Gastrocnemius medialis (tissue), 4 donors: Measurements from ENCODE around the gene TTLL6. TPM values are rescaled to one million over a fixed set of nuclear protein-coding genes. Genes with fewer than 3 reads are reported as not detected.

Source experiments
- ATAC-seq, 2 donors: fragments of 150-250 bp; one replicate each; pipeline ENCODE4 v1.9.1; 2016
- DNase-seq, 2 donors: peaks; one replicate each; pipeline ENCODE4 v3.0.0-alpha.2; 2019
- H3K27ac ChIP-seq, 4 donors: fragments of 200-600 bp; sonication (generic); 1 replicate in 1 of 4; 2 replicates in 3 of 4; pipeline ENCODE4 v1.5.1; 2016 to 2018; ENCODE audit warnings: mild to moderate bottlenecking in 2 of 4, moderate library complexity in 1 of 4
- H3K27me3 ChIP-seq, 3 donors: fragments of 200-600 bp; sonication (generic) in 2 of 3; 1 replicate in 1 of 3; 2 replicates in 2 of 3; pipeline versions ENCODE4 v1.5.1 to v1.6.0; 2016 to 2019; ENCODE audit warnings: mild to moderate bottlenecking in 1 of 3, moderate library complexity in 1 of 3
- H3K36me3 ChIP-seq, 2 donors: fragments of 200-600 bp; sonication (generic) in 1 of 2; one replicate each; pipeline ENCODE4 v1.5.1; 2017 to 2018
- H3K4me1 ChIP-seq, 2 donors: fragments of 200-600 bp; sonication (generic) in 1 of 2; one replicate each; pipeline ENCODE4 v1.5.1; 2016 to 2017; ENCODE audit warnings: mild to moderate bottlenecking in 2 of 2
- H3K4me3 ChIP-seq, 4 donors: fragments of 200-600 bp; sonication (generic) in 3 of 4; 1 replicate in 1 of 4; 2 replicates in 3 of 4; pipeline ENCODE4 v1.5.1; 2016 to 2019; ENCODE audit warnings: mild to moderate bottlenecking in 2 of 4
- H3K9me3 ChIP-seq, 3 donors: fragments of 200-600 bp; sonication (generic) in 2 of 3; 1 replicate in 1 of 3; 2 replicates in 2 of 3; pipeline ENCODE4 v1.5.1; 2016 to 2019
- POLR2A ChIP-seq, 2 donors: fragments of 450-650 bp; IDR thresholded peaks; one replicate each; pipeline ENCODE4 v1.6.1; 2017; ENCODE audit warnings: antibody characterized with exemption in 2 of 2, mild to moderate bottlenecking in 2 of 2, moderate library complexity in 2 of 2
- in situ Hi-C, 4 donors: fragments of 200-750 bp; cut with MboI; loops; one replicate each; pipeline versions ENCODE4 v1.15.0 to v1.8.0; 2017; ENCODE audit warnings: low sequenced_read_pairs in 4 of 4
- intact Hi-C: fragments of 100-400 bp; cut with DNase I; formaldehyde crosslinking; loops from one replicate; pipeline ENCODE4 v1.15.1; 2023; ENCODE audit warnings: low total_unique reads
- total RNA-seq, 4 donors: library from RNA; depleted of rRNA; stranded (reverse); fragments of >200 nt; gene quantifications; one replicate each; pipeline versions ENCODE4 v1.1.0 to v1.2.3, GENCODE V29; 2016
- TF ChIP-seq, protein P1 (sequence below), 5 experiments: fragments of 450-650 bp in 3 of 5; fragments of 200-600 bp in 2 of 5; sonication (generic) in 2 of 5; IDR thresholded peaks in 4 of 5; conservative IDR thresholded peaks in 1 of 5; 1 replicate in 4 of 5; 2 replicates in 1 of 5; pipeline ENCODE4 v1.5.1; 2016 to 2019; ENCODE audit warnings: antibody characterized with exemption in 5 of 5, mild to moderate bottlenecking in 3 of 5, moderate library complexity in 3 of 5

The TTLL6 gene
- total RNA-seq, 4 donors from 2014 or later: 0.10 TPM; not detected in 2

DNA sequence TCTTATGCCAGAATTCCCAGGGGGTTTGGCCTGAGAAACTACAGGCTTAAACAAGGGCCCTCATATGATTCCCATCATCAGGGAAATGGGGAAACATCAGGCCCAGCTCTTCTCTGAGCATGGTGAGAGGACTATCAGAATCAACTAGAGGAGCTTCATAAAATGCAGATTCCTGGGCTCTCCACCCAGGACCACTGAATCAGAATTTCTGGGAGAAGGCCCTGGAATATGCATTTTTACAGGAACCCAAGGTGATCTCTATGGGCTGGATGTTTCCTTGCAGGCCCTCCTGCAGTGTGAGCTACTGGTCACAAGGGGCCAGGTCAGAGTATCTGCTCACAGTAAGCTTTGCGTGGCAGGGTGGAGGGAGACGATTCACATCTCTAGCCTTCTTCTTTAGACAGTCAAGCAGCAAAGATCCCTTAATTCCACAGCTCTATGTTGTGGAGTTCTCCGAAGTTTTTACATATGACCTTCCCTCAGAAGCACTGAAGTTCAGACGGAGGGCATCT is 49.7 kb downstream of the TTLL6 start:
- Histone ChIP-seq H3K9me3 (no peaks in the 10 kb centered on the region), H3K27ac (no peak overlapping the region), H3K4me1 (no peaks in the 10 kb centered on the region), H3K27me3 (peaks cover 9 to 41% (median 22%) of the 10 kb centered on the region in 3 donors), H3K36me3 (no peaks in the 10 kb centered on the region), H3K4me3 (no peak overlapping the region)
- intact Hi-C loops: no loop called here
- TF ChIP-seq POLR2A (IDR thresholded peaks at IDR 0.05): no peak
- TF ChIP-seq, protein P1, sequence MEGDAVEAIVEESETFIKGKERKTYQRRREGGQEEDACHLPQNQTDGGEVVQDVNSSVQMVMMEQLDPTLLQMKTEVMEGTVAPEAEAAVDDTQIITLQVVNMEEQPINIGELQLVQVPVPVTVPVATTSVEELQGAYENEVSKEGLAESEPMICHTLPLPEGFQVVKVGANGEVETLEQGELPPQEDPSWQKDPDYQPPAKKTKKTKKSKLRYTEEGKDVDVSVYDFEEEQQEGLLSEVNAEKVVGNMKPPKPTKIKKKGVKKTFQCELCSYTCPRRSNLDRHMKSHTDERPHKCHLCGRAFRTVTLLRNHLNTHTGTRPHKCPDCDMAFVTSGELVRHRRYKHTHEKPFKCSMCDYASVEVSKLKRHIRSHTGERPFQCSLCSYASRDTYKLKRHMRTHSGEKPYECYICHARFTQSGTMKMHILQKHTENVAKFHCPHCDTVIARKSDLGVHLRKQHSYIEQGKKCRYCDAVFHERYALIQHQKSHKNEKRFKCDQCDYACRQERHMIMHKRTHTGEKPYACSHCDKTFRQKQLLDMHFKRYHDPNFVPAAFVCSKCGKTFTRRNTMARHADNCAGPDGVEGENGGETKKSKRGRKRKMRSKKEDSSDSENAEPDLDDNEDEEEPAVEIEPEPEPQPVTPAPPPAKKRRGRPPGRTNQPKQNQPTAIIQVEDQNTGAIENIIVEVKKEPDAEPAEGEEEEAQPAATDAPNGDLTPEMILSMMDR (IDR thresholded peaks at IDR 0.05 in 4 of 5, conservative IDR thresholded peaks at IDR 0.05 in 1 of 5): no peak
- no peak for ATAC-seq
- in situ Hi-C loops: no loop called here
- no peak for DNase-seq

DNA sequence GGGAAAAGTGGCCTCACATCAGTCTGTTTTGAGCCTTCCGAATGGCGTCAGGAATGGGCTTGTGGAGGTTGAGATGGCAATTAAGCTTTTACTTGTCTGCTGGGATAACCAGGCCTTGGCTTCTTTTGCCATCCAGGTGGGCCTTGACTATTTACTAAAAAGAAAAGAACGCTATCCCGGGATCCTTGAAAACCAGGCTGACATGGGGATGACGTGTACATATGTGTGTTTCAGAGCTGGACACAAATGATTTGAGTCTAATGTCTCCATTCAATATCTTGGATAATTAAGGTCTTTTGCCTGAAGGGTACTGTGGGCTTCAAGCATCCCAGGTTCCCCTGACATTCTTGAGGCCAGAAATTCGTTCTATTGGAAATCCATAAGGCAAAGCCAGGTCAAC is 55.9 kb downstream of the TTLL6 start:
- in situ Hi-C loops (no loop called here), intact Hi-C loops (no loop called here)
- Histone ChIP-seq H3K9me3 (no peaks in the 10 kb centered on the region), H3K36me3 (no peaks in the 10 kb centered on the region), H3K4me3 (no peak overlapping the region), H3K27ac (no peak overlapping the region), H3K4me1 (no peaks in the 10 kb centered on the region), H3K27me3 (peaks cover 30 to 62% (median 57%) of the 10 kb centered on the region in 3 donors)
- TF ChIP-seq, protein P1 (IDR thresholded peaks at IDR 0.05 in 4 of 5, conservative IDR thresholded peaks at IDR 0.05 in 1 of 5): no peak
- TF ChIP-seq POLR2A (IDR thresholded peaks at IDR 0.05): no peak
- ATAC-seq: no peak
- DNase-seq: no peak

DNA sequence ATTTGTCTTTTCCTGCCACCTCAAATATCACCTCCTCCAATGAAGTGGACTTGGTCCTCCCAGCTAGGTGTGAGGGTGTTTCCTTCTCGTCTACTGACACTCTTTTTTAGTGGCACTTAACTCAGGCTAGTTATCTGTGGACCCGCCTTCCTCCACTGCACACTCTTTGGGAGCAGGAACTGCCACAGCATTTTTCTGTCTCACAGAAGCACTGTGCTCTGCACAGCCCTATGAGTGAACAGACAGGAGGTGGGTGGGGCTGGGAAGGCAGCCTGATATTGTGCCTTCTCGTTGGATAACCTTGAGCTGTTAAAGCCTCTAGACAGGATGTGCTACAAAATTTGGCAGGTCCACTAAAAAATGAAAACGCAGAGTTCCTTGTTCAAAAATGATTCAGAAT is 56.6 kb downstream of the TTLL6 start:
- in situ Hi-C loops: no loop called here
- peaks cover 37 to 67% (median 64%) of the 10 kb centered on the region in 3 donors for H3K27me3 ChIP-seq

DNA sequence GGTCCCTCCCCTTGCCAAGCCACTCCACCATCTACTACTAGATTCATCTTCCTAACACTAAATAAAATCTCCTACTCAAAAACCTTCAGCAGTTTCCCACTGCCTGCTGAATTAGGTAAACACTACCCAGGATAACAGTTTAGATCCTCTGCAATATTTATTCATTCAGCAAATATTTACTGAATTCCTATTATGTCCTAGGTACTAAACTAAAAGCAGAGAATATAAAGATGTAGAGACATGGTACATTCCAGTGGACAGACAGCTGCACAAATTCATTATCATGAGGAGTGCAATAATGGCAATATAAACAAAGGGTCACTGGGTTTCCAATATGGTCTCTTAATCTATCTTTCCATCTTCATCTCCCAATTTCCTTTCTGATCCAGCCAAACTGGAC is 57.7 kb downstream of the TTLL6 start:
- H3K4me3 ChIP-seq: no peak overlapping the region
- DNase-seq (no peak), ATAC-seq (no peak)
- H3K9me3 ChIP-seq: no peaks in the 10 kb centered on the region
- H3K27ac ChIP-seq: no peak overlapping the region
- no peaks in the 10 kb centered on the region for H3K36me3 ChIP-seq
- in situ Hi-C loops (no loop called here), intact Hi-C loops (loop anchor here (10.0 kb wide), 1 partner anchor 104 kb away; no protein-coding TSS in a partner anchor)
- H3K4me1 ChIP-seq: peaks cover 0 to 6% of the 10 kb centered on the region in 2 donors
- TF ChIP-seq POLR2A (IDR thresholded peaks at IDR 0.05): no peak
- TF ChIP-seq, protein P1 (IDR thresholded peaks at IDR 0.05 in 4 of 5, conservative IDR thresholded peaks at IDR 0.05 in 1 of 5): no peak
- H3K27me3 ChIP-seq: peaks cover 49 to 75% (median 74%) of the 10 kb centered on the region in 3 donors

More for the DNA sequence above, 56.6 kb downstream of the TTLL6 start:
- TF ChIP-seq, protein P1 (IDR thresholded peaks at IDR 0.05 in 4 of 5, conservative IDR thresholded peaks at IDR 0.05 in 1 of 5): no peak
- TF ChIP-seq POLR2A (IDR thresholded peaks at IDR 0.05): no peak
- H3K4me3 ChIP-seq: no peak overlapping the region
- intact Hi-C loops: no loop called here
- H3K27ac ChIP-seq: no peak overlapping the region
- ATAC-seq (no peak), DNase-seq (no peak)
- no peaks in the 10 kb centered on the region for H3K4me1 ChIP-seq
- no peaks in the 10 kb centered on the region for H3K9me3 ChIP-seq
- H3K36me3 ChIP-seq: no peaks in the 10 kb centered on the region

DNA sequence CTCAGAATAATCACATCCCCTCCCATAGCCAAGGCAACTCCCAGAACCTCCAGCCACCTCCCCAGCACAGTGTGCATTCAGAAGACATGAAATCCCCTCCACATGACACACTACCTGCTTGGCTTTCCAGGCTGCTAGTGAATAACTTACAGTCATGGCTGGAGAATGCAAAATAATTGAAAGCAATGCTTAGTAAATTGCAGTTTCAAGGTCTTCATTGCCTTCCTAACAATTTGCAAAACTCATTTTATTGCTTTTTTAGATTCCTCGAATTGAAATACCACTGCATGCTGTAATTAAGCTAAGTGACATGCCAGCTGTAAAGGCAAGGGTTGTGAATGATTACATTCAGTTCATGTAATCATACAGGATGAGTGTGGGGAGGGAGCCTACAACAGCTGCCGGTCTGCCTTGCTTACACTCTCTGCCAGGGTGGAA is 59.5 kb downstream of the TTLL6 start:
- H3K36me3 ChIP-seq: no peaks in the 10 kb centered on the region
- in situ Hi-C loops: no loop called here
- TF ChIP-seq POLR2A (IDR thresholded peaks at IDR 0.05): no peak
- TF ChIP-seq, protein P1 (IDR thresholded peaks at IDR 0.05 in 4 of 5, conservative IDR thresholded peaks at IDR 0.05 in 1 of 5): no peak
- DNase-seq (no peak), ATAC-seq (no peak)
- H3K4me1 ChIP-seq: peaks cover 0 to 12% of the 10 kb centered on the region in 2 donors
- H3K27ac ChIP-seq: no peak overlapping the region
- H3K27me3 ChIP-seq: peaks cover 66 to 87% (median 80%) of the 10 kb centered on the region in 3 donors
- intact Hi-C loops: loop anchor here (10.0 kb wide), 1 partner anchor 103 kb away; no protein-coding TSS in a partner anchor
- H3K4me3 ChIP-seq: no peak overlapping the region
- no peaks in the 10 kb centered on the region for H3K9me3 ChIP-seq
